GM18868 (cell line): ENCODE data around the gene MEF2D.

Experiments
- ATAC-seq: cut with Tn5 transposase; IDR thresholded peaks from one replicate; pipeline ENCODE4 v1.9.1; 2021; ENCODE audit warnings: mild to moderate bottlenecking, moderate library complexity; ENCODE audit not compliant: unreplicated experiment

MEF2D gene

DNA sequence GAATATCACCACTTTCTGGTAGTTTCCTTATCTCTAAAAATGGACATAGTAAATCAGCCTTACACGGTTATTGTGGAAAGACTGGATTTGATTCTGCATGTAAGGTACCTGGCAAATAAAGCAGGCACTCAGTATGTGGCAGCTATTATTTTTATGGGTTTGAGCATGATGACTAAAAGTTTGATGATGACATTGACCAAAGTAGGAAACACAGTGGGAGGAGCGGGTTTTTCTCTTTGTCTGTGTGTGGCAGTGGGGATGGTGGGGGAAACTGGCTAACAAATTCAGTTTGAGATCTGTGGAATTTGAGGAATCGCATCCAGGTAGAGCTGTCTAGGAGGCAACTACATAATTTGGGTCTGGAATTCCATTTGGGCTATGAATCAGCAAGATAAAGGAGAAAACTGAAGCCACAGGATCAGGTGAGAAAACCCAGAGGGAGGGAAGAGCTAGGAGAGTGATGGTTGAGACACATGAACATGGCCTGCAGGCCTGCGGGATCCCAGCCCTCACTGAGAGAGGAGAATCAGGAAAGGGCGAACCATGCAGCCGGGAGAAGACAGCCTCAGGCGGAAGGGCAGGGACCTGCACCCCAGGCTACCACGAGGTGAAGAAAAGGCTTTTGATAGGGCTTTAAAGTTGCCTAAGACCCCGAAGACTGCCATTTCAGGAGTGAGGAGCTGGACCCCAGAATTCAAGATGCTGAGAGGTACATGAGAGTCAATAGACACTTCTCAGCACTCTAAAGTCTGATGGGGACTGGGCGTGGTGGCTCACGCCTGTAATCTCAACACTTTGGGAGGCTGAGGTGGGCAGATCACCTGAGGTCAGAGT, 52.2 kb downstream of the MEF2D start:
- ATAC-seq = no peak

GRCh38 chr1:156445789-156446263, 54.7 kb downstream of the MEF2D start:
- ATAC-seq = no peak

GRCh38 chr1:156444407-156445001, 56.1 kb downstream of the MEF2D start:
- no peak for ATAC-seq

- ATAC-seq = no peak
Observed at GRCh38 chr1:156443286-156443685, 57.3 kb downstream of the MEF2D start.

DNA sequence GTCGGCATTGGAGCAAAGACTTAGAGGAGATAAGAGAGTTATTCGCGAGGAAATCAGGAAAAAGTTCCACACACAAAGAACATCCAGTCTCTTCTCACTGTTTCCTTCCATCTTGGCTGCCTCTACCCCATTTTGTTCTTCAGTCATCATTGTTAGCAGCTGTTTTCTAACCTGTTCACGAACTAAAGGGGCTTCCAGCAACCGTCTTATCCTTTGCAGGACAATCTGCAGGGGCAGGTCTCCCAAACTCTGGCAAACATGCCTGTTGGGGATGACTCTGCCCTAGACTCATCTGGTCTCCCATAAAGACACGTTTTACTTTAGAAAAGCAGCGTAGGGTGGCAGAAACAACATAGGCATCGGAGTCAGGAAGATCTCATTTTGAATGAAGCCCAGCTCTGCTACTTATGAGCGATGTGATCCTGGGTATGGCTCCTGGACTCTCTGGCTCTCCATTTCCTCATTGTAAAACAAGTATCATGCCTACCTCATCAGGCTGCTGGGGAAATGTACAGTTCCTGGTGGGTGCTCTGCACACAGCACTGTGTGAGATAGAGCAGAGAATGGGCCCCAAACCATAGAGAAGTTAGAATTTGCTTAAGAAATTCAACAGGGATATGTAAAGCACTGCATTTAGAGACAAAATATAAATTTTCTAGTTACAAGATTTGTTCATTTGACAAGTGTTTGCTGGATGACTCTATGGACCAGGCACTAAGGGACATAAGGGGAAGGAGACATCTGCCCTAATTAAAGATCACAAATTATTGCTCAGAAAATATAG, 59.7 kb downstream of the MEF2D start:
- ATAC-seq = no peak

- ATAC-seq = no peak
Observed at GRCh38 chr1:156439777-156440183, 60.8 kb downstream of the MEF2D start.

GRCh38 chr1:156439036-156439776, 61.4 kb downstream of the MEF2D start:
- no peak for ATAC-seq

GRCh38 chr1:156438278-156438987, 62.1 kb downstream of the MEF2D start:
- ATAC-seq = no peak

DNA sequence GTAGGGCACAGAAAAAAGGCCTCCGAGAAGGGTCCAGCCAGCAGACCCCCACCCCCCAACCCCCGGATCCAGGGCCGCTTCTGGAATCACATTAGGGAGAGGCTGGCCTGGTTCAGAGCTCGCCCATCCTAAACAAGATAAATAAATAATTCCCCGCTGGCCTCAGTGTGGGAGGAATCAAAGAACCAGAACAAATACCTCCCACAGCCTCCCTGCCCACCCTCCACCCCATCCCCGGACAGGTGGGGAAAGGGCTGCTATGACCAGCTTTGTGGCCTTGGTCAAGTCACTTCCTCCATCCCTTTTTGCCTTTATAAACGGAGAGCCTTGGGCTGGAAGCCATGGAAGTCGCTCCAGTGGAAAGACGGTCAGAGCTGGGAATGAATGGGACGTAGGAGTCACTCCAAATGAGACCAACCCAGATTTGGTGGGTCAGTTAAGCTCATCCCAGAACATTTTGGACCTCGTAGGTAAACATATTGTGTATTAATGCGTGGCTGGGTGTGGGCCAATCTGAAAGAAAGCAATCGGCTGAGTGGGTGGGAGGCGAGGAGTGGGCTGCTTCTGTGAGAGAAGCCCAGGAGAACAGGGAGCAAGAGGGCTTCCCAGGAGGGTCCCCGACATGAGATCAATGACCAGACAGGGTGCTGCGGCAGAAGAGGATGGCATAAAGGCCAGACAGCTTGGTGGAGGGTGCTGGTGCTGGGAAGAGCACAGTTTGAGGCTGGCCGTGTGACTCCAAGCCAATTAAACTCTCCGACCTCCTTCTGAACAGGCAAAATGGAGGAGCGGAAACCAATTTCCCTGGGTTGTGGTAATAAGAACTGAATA, 63.3 kb downstream of the MEF2D start:
- ATAC-seq = no peak

- ATAC-seq = no peak
Observed at GRCh38 chr1:156436141-156437036, 64.2 kb downstream of the MEF2D start.

DNA sequence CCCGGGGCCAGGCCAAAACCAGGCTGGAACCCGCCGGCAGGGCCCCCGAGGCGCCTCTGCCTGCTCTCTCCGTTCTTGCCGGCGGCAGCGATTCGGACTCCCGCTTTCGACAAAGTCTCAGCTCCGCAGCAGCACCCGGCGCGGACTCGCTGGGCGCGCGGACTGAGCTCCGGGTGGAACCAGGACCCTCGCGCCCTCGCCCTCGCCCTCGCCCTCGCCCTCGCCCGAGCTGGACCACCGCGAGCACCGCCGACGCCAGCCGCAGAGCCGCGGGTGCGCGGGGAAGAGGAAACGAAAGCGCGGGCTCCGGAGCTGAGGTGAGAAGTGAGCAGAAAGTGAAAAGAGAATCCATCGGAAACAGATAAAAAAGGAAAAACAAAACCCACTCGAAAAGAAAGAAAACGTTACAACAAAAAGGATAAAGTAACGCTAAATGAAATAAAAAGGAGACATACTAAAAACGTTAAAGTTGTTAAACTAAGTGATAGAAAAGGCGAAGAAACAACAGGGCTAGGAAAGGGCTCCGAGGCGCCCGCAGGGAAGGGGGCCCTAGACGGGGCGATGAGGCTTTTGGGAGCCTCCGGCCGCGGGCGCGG, 64.9 kb downstream of the MEF2D start:
- no peak for ATAC-seq

GRCh38 chr1:156434989-156435544, 65.5 kb downstream of the MEF2D start:
- ATAC-seq = no peak

DNA sequence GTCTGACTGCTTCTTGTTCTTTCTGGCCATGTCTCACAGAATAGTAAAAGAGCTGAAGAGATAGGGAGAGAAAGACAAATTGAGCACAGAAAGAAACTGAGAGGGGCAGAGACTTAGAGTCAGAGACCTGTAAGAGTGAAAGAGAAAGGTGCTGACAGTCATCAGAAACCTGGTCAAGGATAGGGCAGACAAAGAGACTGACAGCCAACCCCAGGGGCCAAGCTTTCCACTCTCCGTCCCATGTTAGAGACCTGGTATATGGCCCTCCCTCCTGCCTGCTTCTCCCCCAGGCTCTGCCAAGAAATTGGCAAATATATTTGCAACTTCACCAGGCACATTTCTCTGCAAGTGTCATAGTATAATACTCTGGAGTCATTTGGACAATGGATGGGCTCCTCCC, 67.0 kb downstream of the MEF2D start:
- ATAC-seq = no peak

DNA sequence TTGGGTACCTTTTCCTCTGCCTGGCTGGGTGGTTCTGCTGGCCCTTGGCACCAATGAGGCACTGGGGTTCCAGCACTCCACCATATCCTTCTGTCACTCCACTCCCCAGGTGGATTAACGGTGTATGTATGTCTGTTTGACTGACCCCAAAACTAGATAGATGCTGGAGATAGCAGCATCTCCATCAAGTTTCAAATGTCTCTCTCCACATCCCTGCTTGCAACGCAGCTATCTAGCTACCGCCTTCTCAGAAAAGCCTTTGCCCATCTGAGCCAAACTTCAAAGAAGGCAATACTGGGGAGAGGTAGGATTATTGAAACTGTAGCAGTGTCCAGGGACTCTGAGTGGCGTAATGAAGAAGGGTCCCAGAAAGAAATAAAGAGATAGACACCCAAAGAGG, 67.5 kb downstream of the MEF2D start:
- no peak for ATAC-seq

DNA sequence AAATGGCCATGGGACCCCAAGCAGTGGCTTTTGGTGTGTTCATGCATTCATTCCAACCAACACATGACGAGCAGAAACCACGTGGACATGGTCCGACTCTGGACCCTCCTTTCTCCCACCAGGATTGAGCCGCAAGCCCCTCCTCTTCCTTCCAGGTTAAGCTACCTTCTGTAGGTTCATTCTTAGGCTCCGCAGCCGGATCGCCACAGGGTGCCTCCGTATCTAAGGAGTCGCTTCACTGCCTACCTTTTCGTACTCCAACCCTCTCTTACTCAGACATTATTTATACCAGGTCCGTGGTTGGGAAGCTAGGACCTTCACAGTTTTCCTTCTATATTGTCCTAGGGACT, 67.9 kb downstream of the MEF2D start:
- ATAC-seq = no peak

GRCh38 chr1:156431769-156432668, 68.6 kb downstream of the MEF2D start:
- ATAC-seq = no peak

DNA sequence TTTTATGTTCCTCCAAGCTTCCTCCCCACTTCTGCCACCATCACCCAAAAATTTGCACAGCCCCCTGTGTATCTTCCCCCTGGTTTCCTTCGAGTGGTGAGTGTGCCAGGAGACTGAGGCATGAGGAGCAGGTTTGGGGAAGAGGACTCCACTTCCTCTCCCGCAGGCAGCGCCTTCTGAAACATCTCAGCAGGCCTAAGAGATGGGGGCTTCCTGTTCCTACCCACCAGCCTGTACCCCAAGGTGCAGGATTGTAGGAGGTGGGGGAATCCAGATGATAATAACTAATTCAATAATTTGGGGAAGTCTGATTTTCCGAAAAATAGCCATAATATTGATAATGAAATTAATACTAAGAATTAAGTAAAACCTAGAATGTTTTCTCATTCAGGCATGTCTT, 69.2 kb downstream of the MEF2D start:
- no peak for ATAC-seq
